Stimulated activated naive CD4-positive, alpha-beta T cell treated with Interleukin-2 at 50 U/mL for 16 hours (primary cell): ENCODE measurements around the gene PIP4K2C.
"Not testable (repeated sequence)": the region's sequence is repeated elsewhere in the genome, so short reads cannot be mapped to it uniquely, and the experiment has no call there.

Experiments
- DNase-seq: peaks from one replicate; lab custom pipeline; 2025; lab: John Stamatoyannopoulos, UW

Gene PIP4K2C

DNA sequence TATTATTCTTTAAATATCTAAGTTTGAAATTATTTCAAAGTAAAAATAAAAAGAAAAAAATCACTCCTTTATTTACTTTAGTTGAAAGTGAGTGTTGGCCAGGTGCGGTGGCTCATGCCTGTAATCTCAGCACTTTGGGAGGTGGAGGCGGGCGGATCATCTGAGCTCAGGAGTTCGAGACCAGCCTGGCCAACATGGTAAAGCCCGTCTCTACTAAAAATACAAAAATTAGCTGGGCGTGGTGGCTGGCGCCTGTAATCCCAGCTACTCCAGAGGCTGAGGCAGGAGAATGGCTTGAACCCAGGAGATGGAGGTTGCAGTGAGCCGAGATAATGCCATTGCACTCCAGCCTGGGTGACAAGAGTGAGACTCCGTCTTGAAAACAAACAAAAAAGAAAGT, 45.7 kb downstream of the PIP4K2C start:
- DNase-seq: not testable (repeated sequence)

DNA sequence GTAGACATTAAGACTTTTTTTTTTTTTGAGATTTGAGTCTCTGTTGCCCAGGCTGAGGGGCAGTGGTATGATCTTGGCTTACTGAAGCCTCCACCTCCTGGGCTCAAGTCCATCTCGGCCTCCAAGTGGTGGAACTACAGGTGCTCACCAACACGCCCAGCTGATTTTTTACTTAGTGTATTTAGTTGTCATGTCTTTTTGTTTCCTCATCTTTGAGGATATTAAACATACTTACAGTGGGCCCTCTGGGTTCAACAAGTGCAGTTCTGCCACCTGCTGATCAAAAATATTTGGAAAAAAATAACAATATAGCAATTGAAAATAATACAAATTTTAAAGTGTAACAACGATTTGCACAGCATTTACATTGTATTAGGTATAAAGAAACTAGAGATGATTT, 46.4 kb downstream of the PIP4K2C start:
- no peak for DNase-seq

DNA sequence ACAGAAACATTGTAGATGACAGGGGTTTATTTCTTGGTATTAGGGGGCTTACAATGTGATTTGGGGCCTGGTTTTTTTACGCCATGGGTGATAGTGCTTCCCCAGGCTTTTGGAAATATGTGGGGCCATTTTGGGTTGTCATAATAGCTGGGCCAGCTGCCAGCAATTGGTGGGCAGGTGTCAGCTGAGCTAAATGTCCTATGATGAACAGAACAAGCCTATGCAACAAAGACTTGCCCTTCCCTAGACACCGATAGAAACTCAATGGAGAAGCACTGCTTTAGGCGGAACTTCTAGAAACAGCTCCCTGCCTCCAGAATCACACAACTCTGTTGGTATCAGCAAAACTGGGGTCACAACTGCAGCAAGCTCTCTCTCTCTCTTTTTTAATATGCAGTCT, 47.1 kb downstream of the PIP4K2C start:
- no peak for DNase-seq

DNA sequence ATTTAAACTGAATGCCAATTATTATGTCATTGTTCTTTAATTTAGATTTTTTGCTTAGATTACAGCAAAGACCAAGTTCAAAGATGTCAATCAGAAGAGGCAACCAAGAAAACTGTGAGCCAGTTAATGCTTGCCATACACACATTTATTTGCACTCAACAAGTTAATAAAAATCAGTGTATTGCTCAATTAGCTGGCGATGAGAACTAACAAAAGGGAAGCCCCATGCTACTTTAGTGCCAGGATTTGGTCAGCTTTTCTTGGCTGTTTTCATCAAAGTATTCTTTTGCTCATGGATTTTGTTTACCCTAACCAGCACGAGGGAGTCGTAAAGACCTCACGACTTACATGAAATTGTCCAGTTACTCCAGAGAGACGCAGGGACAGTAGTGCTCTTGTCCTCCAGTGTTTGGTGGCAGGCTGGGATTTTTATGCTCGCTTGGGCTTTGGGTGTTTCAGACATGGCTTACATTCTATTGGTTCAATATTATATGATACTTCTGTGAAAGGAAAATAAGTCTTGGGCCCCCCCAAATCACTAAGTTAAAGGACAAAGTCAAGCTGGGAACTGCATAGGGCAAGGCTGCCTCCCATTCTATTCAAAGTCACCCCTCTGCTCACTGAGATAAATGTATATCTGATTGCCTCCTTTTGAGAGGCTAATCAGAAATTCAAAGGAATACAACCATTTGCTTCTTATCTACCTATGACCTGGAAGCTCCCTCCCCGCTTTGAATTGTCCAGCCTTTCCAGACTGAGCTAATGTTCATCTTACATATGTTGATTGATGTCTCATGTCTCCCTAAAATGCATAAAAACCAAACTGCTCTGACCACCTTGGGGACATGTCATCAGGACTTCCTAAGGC, 49.4 kb downstream of the PIP4K2C start:
- no peak for DNase-seq

DNA sequence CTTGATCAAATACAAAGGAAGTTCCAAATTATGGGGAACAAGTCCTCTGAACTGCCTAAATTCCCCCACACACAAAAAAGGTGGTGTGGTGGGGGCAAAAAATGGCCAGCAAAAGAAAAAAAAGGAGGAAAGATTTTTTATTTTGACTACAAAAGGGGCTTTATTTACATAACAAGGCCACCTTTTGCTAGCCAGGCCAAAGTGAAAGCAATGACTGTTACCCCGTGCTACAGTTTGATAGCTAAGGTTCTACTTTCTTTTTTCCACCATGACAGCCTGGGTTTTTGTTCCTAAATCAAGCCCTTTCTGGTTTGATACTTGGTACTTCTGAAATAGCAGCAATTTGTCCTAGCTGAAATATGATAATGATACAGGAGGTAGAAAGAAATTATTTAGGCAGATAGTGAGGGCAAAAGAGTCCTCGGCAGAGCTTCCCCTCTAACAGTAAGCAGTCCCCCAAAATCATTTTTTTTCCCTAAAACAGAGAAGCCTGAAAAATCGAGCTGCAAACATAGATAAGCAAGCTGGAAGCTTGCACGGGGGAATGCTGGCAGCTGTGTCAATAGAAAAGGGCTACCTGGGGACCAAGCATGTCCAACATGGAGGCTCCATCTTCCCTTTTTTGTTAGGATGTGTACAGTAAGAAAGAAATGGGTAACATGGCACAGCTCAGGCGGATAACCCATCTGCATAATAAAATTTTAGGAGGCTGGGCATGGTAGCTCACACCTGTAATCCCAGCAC, 50.9 kb downstream of the PIP4K2C start:
- no peak for DNase-seq

DNA sequence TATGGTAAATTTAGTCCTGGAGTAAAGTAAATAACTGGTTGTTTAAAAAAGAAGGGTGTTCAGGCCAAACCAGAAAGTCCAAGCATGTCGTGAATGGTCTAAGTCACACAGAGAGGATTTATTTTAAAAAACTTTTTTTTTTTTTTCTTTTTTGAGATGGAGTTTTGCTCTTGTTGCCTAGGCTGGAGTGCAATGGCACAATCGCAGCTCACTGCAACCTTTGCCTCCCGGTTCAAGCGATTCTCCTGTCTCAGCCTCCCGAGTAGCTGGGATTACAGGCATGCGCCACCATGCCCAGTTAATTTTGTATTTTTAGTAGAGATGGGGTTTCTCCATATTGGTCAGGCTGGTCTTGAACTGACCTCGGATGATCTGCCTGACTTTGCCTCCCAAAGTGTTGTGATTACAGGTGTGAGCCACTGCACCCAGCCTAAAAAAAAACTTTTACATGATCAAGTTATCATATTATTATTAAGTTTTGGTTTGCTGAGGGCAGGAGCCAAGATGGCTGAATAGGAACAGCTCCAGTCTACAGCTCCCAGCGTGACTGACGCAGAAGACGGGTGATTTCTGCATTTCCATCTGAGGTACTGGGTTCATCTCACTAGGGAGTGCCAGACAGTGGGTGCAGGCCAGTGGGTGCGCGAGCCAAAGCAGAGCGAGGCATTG, 55.1 kb downstream of the PIP4K2C start:
- DNase-seq: not testable (repeated sequence)

DNA sequence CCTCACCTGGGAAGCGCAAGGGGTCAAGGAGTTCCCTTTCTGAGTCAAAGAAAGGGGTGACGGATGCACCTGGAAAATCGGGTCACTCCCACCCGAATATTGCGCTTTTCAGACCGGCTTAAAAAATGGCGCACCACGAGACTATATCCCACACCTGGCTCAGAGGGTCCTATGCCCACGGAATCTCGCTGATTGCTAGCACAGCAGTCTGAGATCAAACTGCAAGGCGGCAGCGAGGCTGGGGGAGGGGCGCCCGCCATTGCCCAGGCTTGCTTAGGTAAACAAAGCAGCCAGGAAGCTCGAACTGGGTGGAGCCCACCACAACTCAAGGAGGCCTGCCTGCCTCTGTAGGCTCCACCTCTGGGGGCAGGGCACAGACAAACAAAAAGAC, 55.7 kb downstream of the PIP4K2C start:
- not testable (repeated sequence) for DNase-seq
